DMS53 (cell line): Measurements from ENCODE around the gene CARNS1.

Experiments used
- DNase-seq: peaks from one replicate; lab custom pipeline; 2025; lab: John Stamatoyannopoulos, UW

Gene CARNS1

DNA sequence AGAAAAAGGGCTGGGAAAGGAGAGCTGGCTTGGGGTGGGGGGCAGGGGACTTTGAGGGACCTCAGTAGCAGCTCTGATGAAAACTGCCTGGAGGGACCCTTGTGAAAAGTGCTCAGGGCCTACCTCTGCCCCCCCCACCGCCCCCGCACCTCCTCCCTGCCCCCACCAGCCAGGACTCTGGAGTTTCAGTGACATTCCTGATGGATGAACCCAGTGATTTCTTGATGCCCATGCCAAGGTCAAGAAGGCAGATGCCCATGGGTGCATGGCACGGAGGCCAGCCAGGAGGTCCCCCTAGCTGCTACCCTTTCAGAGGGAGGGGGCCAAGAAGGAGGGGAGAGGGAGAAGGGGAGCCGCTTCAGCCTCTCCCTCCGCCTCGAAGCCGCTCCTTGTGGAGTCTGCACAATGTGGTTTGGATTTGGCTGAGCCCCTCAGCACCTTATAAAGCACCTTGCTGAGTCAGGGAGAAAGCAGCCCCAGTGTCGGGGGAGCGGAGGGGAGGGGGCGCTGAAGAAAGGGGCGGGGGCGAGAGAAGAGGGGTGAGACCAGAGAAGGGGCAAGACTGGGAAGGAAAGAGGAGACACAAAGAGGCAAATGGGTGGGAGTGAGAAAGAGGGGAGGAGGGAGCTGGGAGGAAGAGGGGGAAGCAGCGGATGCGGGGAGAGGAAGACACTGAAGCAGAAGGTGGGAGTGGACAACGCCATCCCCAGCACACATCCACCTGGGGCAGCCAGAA lies 40.0 kb upstream of the CARNS1 start:
- no peak for DNase-seq

DNA sequence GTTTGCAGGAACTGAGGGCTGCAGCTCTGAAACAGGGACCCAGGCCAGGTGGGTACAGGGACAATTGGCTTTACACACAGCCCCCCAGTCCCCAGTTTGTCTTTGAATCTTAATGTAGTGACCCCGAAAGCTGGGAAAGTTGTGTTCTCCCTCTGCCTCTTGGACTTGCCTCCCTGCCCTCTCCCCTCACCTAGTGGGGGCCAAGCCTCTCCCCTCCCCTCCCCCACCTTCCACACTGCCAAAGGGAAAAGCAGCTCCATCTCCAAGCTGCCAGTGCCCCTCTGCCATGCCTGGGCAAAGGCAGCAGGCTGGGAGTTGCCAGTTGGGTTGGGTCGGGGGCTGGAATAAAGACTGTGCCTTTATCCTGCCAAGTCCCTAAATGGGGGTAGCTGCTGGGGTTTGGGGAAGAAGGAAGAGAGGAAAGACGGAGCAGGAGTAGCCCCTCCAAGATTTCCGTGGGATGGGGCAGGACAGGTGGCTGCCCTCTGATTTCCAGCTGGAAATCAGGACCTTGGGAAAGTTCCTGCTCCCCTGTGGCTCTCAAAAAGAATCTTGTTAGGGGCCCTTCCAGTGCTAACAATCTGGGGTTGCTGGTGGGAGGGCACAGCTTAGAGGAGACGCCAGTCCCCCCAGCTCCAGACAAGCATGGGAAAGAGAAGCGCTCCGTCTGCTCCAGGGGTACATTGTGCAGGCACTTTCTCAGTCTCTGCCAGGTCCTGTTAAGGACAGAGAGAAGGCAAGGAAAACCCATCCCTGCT lies 39.2 kb upstream of the CARNS1 start:
- no peak for DNase-seq

DNA sequence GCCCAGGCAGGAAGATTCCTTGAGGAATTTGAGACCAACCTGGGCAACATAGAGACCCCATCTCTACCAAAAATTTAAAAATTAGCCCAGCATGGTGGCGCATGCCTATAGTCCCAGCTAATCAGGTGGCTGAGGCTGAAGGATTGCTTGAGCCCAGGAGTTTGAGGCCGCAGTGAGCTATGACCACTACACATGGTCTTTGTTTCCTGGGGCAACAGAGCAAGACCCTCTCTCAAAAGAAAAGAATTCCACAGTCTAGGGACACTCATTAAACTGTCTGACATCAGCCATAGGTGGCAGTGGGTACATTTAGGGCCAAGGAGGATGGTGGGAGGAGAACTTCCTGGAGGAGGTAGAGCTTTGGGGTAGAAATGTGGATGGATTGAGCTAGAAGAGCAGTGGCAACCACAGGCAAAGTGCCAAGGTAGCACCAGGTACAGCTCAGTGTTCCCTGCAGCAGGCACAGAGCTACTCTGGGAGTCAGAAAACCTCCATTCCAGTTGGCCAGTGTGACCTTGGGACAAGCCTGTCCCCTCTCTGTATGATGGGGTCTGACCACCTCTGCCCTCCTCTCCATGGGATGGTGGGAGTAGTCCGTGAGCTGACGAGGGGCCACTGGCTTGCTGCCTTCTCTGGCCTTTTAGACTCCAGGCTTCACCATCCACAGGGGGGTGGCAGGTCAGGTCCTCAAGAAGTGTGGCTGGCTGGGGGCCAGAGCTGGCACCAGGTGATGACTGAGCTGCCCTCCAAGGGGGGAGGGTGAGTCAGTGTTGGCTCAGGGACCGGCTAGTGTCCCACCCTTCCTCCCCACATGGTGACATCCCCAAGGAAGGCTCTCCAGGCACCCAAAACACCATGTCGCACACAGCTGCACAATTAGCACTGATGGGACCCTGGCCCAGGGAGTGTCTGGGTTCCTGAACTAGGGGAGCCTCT lies 38.3 kb upstream of the CARNS1 start:
- DNase-seq: peak; percentile 48

DNA sequence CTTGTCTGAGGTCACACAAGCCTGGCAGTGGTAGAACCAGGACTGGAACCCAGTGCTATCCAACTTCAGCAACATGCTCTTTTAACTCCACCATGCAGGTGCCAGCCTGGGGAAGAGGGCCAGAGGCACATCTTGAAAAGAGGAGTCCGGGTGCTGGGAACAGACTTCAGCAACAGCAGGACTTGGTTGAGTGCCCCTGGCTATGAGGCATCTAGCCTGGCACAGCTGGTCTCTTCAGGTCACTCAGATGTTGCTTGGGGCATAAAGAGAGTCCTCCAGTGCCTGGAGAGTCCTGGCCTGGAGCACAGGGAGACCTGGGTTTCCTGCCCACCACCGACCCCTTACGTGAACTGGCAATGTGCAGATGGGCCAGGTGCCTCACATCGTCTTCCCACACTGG lies 36.9 kb upstream of the CARNS1 start:
- no peak for DNase-seq

DNA sequence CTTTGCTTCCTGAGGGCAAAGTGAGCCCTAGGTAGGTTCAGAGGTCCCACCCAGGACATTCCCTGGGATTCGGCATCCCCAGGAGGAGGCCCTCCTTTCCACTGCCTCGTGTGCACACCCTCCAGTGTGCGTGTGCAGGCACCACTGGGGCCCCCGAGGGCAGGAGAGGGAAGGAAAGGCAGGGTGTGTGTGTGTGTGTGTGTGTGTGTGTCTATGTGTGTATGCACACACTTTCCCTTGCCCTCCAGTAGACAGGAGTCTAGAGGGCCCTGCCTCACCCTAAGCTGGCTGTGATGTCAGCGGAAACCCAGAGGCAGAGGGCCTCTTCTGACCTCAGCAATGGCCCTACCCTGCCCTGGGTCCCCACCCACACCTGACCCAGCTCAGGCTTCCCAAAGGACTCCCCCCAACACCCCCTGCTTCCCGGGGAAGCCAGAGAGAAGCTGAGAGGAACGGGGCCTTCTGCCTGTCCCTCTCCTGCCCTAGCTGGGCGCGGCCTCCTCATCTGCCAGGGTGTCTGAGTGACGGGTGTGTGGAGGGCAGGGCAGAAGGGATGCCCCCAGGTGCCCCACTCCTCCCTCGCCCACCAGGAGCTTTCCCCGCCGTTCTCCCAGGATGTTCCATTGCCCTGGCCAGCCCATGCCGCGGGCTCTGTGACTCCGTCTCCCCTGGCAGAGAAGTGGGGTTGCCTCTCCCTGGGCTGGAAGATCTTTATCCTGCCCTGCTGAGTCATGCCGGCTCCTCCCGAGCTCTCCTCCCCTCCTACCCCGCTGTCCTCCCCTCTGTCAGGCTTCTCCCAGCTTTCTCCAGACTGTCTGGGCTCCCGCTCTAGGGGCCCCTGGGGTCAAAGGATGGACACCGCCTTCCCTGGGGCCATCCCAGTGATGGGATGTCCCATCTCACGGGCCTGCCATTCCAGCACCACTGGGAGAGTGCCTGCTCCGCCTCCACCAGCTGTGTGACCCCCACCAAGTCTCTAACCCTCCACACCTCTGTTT lies 36.1 kb upstream of the CARNS1 start:
- no peak for DNase-seq

DNA sequence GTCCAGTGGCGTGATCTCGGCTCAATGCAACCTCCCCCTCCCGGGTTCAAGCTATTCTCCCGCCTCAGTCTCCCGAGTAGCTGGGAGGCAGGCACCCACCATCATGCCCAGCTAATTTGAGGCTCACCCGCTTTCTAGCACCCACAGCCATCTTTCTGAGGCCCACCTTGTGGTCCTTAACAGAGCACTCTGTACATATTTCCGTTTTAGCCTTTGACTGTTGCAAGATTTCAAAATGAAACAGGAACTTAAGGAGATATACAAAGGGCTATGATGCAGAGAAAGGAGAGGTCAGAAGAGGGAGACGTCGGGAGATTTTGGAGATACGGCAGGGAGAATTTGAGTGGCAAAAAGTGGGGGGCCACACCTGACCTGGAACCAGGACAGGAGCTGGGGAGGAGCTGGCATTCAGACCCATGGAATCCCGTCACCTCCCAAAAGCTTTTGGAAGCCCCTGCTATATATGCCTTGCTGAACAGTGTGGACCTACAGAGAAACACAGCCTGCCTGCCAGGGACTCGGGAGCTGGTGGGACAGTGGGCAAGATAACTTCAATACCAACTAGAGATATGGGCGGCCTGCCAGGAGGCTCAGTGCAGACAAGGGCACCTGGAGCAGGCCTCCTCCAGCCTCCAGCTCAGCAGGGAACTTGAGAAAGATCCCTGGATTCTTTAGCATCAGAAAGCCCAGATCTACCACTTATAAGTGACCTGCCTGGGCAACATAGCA lies 34.1 kb upstream of the CARNS1 start:
- DNase-seq: no peak

DNA sequence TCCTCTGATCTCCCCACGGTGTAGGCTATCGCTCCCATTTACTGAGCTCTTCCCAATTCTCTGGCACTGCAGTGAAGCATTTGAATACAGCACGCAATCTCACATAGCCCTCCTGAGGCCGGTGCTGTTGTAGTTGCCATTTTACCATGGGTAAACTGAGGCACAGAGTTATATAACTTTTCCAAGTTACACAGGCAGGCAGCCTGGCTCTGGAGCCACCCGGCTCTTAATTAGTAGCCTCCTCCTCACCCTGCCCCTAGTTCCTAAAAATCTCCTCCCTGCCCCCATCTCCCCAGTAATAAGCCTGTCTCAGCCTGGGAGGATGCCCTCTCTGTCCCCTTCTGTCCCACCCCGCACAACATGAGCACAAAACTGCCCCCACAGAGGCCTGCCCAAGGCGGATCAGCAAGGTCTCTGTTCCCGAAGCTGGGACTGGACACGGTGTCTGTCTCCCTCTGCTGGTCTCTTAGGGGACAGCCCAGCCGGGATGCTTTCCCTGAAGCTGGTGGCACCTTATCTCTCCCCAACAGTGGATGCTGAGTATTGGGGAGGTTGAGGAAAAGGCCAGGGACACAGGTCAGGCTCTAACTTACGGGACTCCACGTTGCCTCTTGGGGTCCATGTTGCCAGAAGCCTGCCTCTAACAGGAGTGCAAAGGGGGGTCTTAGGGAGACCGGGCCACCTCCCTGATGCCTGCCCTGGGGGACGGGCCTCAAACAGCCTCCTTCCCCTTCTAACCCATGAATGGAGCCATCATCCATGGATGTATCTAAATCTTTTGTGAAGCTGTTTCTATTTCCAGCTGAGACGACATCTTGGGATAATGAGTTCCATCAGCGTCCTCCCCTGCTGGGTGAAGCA lies 33.0 kb upstream of the CARNS1 start:
- peak; percentile 86 for DNase-seq

DNA sequence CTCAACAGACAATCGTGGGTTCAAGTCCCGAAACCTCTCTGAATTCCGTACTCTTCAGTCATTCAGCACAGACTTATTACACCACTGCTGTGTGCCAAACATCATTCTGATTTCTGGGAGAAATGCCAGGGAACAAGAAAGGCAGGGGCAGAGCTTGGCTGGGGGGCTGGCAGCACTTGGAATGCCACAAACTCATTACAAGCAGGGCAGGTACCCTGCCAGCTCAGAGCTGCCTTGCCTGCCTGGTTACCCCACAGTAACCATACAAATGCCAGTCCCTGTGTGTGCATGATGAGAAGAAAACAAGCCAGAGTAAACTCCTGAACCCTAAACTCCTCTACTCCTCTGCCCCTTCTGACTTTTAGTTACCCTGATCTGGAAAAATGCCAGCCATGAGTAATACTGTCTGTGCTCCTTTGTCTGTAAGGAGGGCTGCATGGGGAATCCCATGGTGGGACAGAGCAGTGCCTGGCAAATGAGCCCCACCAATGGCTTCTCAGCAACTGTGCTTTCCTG lies 30.6 kb upstream of the CARNS1 start:
- DNase-seq: peak; percentile 41

DNA sequence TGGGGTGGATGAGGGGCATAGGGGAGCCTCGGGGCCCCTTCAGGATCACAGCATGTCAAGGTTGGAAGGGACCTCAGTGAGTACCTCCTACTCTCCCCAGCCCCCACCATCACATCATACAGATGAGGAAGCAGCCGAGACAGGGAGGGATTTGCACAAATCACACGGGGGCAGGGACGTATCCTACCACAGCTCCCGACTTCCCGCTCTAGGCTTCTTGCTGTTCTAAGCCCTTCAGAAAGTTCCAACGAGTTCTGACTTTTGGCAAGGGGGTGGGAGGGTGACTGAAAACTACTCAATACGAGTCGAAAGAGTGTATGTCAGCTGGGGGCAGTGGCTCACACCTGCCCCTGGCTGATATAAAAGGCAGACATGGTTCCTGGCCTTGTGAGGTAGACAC lies 28.4 kb upstream of the CARNS1 start:
- no peak for DNase-seq

DNA sequence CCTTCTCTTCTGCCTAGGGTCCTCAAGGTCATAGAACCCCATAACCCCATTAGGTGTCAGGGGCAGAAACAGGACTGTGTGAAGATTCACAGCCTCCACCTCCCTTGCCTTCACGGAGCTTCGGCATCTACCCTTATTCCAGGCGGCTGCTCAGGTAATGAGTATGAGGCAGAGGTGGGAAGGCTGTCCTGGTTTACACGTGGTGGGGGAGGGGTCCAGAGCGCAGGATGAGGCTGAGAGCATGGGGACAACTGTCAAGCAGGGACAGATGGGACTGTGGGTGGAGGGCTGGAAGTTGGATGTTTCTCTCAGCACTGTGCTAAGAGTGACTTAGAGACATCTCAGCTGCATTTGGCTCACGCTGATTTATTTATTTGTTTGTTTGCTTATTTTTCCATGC lies 28.0 kb upstream of the CARNS1 start:
- DNase-seq: no peak

DNA sequence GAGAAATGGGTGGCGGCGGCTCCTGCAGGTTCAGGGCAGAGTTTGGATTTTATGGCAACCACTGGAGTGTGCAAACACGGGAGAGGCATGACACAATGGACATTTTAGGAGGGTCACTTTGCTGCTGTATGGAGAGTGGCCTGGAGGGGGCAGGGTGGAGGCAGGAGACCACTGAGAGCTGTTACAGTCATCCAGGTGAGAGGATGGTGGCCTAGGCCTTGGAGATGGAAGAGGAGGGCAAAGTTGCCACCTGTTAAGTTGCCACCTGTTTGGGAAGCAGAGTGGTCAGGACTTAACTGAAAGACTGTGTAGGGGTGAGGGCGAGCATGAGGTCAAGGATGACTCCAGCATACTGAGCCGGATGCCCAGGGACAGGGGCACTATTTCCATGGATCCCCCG lies 26.0 kb upstream of the CARNS1 start:
- DNase-seq: peak; percentile 76

DNA sequence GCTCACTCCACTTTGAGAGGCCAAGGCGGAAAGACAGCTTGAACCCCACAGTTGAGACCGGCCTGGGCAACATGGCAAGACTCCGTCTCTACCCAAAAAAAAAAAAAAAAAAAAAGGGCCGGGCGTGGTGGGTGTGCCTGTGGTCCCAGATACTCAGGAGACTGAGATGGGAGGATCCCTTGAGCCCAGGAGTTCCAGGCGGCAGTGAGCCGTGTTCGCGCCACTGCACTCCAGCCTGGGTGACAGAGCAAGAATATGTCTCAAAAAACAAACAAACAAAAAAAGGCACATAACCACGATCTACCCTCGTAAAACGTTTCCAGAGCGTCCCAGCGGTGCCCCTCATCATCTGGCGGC lies 24.6 kb upstream of the CARNS1 start:
- DNase-seq: no peak

DNA sequence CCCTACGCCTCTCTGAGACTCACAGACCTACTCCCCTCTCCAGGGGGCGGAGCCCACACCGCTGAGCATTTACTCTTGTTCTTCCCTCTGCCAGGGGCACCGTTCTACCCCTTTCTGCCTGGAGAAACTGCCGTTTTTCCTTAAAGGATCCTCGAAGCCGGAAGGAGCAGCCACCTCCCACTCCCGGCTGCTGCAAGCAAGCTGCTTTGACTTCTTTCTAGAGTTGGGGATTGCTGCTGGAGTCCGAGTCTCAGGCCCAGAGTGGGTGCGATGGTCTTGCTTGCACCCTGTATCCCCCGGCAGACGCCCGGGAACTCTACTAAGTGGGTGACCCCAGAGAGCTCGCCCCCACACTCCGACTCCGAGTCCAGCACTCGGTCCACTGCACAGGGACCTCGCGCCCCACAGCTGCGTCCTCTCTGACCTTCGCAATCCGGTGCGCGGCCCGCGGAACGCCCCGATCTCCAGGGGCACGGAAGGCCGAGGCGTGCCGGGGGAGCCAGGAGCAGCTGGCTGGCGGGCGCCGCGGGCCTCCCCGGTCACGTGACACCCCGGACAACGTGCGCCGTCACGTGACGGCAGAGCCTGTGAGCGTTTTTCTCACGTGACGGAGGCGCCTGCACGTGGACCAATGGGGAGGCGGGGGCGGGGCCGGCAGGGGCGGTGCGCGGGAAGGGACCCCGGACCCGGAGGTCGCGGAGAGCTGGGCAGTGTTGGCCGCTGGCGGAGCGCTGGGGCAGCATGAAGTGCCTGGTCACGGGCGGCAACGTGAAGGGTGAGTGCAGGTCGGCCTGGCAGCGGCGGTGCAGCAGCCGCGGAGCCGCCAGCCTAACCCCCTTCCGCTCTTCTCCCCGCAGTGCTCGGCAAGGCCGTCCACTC lies 23.9 kb upstream of the CARNS1 start, which contains the start of gene RAD9A:
Gene RAD9A (plus strand): TSS at position 683 of the 879 bp plus-strand sequence. CDS start 59 bp downstream, at position 742.
- peak; percentile 99 for DNase-seq

DNA sequence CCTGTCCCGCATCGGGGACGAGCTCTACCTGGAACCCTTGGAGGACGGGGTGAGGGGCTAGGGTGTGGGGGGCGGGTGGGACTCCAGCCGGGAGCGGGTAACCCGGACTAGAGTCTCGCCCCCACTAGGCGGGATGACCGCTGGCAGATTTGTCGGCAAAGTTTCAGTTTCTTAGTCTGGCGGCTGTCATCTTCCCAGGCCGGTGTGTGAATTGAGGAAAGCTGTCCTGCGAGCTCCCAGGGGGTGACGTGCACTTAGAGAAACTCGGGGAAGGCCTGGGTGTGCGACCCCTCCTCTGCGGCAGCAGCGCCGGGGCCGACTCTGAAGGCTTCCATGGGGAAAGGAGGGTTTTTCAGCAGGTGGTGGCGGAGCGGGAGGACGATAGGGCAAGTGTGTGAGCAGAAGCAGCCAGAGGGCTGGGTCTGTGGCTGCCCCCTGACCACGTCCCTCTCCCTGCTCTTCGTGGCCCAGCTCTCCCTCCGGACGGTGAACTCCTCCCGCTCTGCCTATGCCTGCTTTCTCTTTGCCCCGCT lies 23.2 kb upstream of the CARNS1 start:
- peak; percentile 70 for DNase-seq

DNA sequence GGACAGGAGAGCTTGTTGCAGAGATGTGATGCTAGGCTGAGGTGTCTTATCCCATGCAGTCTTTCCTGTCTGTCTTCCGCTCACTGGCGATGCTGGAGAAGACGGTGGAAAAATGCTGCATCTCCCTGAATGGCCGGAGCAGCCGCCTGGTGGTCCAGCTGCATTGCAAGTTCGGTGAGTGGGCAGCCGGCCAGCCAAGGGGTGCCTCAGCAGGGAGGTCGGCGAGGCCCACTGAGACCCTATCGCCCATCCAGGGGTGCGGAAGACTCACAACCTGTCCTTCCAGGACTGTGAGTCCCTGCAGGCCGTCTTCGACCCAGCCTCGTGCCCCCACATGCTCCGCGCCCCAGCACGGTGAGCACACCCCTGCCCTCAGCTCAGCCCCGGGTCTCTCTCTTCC lies 22.0 kb upstream of the CARNS1 start:
- DNase-seq: no peak

DNA sequence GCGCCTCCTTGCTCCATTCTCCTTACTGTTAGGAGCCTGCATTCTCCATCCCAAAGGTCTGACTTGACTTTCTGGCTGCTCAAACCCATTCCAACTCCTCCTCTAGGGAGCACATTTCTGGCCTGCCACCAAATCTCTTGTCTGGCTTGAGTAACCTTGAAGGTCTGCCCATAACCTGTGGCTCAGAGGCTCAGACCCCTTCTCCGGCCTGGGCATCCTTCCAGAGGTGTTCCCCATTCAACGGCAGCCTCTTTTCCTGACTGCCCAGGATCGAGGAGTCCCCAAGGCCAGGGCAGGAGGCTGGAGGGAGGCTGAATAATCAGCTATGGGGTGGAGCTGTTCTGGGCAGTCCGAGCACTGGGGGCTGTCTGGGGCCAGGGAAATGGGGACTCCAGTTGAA lies 21.5 kb upstream of the CARNS1 start:
- no peak for DNase-seq

DNA sequence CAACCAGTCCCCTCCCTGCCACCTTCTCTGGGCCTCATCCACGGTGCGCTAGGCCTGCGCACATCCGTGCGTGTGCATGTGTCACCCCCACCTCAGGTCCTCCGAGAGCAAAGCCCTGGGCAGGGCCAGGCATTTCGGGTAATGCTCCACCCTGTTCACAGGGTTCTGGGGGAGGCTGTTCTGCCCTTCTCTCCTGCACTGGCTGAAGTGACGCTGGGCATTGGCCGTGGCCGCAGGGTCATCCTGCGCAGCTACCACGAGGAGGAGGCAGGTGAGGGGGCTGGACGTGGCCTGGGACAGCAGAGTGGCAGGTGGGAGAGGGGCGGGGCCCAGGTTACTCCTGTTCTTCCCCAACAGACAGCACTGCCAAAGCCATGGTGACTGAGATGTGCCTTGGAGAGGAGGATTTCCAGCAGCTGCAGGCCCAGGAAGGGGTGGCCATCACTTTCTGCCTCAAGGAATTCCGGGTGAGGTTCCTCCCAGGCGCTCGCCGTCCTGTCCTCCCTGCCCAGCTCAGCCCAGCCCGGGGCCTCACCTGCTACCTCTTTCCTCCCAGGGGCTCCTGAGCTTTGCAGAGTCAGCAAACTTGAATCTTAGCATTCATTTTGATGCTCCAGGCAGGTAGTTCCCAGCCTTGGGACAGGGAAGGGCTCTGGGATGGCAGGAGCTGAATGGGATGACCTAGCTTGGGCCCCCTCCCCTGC lies 19.8 kb upstream of the CARNS1 start:
- DNase-seq: no peak

DNA sequence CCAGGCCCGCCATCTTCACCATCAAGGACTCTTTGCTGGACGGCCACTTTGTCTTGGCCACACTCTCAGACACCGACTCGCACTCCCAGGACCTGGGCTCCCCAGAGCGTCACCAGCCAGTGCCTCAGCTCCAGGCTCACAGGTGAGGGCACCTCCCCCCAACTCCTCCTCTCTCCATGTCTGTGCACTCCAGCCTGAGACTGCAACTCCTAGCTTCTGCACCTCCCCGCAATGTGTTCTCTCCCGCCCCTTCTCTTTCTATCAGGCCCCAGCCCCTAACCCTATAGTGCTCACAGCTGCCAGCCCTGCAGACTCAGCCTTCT lies 19.3 kb upstream of the CARNS1 start:
- DNase-seq: no peak
